Bone marrow (tissue), 2 donors: ENCODE measurements around the gene MCAT.
"Not testable (repeated sequence)": the region's sequence is repeated elsewhere in the genome, so short reads cannot be mapped to it uniquely, and the experiment has no call there.

Experiments used
- DNase-seq, 2 donors: peaks; one replicate each; lab custom pipeline; 2025; lab: John Stamatoyannopoulos, UW

Gene MCAT

DNA sequence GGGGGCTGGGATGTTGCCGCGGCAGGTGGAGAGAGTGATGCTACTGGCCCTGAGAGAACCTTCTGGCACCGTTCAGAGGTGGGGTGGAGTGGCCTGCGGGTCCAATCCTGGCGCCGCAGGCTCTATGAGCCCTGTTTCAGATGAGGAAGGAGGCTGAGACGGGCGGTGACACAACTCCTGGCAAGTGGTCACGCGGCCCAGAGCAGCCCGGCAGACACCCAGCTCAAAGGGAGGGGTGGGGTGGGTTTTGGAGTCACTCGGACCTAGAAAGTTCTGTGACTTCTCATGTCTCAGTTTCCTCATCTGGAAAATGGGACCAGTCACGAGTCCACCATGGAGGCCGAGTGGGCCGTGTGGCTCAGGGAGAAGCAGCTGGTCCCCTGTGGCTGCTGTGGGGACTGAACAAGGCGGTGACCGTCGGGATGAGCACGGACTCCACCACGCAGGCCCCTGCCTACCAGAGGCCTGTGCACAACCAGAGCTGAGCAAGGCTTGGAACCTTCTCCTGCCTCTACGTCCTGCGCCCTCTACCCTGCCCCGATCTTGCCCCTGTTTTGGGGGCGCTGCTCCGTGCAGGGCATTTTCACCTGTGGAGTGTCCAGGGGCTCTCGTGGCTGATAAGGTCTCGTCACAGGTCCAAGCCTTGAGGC, 11.8 kb upstream of the MCAT start:
- no peak for DNase-seq

DNA sequence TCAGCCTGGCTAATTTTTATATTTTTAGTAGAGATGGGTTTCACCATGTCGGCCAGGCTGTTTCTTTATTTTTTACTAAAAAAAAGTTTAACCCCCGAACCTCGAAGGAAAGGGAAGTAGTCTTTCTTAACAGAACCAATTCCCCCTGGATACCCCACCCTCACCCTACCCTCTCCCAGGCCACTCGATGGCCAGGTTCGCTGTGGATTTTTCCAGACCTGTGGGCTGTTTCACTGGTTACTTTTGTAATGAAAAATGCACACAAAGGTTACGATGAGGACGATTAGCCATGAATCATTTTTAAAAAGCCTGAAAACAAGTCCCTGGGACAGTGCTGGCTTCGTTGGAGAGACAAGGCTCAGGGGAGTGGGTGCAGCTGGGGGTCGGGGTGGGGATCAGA, 10.7 kb upstream of the MCAT start:
- no peak for DNase-seq

DNA sequence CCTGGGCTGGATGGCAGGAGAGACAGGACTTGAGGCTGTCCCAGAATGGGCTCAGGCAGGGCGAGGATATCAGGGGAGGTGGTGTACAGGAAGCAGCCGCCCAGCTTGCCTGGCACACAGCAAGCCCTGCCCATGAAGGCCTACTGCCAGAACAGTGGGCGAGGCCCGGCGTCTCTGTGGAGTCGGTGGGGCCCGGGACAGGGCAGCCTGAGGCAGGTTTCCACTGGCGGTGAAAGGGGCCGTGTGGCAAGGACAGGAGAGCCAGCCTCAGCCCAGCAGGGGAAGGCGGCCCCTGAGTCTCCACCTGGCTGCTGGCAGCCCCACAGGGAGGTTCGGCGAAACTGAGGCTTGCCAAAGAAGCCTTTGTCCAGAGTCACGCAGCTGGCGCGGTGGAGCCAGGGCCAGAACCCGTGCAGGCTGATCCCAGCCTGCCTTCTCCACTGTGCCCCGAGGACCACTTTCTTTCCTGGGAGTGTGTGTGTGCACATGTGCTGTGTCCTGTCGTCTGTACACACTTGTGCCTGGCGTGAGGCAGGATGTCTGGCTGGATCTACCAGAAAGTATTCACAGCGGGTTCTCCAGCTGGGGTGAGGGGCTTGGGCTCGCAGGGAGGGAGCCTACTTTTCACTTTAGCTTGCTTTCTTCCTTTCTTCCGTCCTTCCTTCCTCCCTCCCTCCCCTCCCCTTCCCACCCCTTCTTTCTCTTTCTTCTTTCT, 9.3 kb upstream of the MCAT start:
- DNase-seq: peak in 1 of 2 donors; percentile 30

DNA sequence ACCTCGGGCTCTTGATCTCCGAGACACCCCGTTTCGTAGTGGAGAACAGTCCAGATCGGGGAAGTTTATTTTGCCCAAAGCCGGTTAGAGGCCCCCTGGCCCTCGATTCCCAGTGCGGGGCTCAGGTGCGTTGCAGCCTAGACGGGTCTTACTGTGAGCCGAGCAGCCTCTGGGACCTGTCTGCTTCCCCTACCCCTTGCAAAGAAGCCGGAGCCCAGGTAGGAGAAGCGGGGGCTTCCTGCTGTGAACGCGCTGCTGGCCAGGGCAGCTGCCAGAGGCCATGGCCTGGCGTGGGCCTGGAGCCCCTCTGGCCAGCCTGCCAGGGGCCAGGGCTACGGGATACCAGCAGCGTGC, 8.8 kb upstream of the MCAT start:
- DNase-seq: no peak

DNA sequence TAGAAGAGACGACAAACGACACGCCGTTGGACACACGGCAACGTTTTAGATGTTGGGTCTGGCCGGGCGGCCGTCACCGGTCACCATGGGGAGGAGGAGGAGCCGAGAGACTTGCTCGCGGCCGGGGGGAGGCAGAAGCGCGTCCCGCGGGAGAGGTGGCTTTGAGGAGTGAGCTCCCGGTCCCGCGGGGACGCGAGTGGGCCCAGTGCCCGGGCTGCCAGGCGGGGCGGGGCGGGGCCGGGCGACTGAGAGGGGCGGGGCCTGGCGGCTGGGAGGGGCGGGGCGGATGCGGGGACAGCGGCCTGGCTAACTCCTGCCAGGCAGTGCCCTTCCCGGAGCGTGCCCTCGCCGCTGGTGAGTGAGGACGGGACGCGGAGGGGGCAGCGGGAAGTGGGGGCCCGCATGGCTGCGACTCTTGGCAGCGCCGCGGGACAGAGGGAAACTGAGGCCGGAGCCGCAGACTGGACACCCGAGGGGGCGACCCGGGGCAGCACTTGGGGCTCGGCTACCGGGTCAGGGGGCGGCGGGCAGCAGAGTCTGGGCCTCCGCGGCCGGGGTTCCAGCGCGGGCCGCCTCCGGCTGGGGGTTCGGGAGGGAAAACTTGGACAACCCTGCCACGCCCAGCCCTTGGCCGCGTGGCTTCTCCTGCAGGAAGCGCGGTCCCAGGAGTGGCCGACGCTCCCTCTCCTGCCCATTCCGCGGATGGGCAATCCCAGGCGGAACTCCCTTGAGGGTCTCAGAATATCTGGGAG, 8.2 kb upstream of the MCAT start, which contains the start of gene TSPO:
TSPO (plus strand) TSS at position 309 of the 752 bp plus-strand sequence. CDS start 7,680 bp downstream, outside the sequence.
- peak in 1 of 2 donors; percentile 57 for DNase-seq

DNA sequence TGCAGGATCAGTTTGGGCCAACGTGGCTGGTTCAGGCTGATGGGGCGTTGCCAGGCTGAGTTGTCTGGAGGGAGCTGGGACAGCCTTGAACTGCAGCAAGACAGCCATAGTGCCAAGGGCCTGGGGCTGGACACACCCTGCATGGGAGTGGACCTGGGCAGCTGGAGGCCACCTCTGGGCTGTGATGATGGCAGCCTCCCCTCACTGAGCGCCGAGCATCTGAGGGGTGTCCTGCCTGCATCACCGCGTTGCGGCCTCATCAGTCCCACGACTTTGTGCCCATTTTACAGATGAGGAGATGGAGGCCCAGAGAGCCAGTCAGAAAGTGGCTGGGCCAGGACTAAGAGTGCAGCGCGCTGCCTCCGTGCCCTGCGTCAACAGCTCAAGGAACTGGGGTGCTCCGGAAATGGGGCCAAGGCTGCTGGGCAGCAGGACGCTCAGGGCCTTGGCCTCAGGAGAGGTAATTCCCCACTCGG, 7.6 kb upstream of the MCAT start:
- no peak for DNase-seq

DNA sequence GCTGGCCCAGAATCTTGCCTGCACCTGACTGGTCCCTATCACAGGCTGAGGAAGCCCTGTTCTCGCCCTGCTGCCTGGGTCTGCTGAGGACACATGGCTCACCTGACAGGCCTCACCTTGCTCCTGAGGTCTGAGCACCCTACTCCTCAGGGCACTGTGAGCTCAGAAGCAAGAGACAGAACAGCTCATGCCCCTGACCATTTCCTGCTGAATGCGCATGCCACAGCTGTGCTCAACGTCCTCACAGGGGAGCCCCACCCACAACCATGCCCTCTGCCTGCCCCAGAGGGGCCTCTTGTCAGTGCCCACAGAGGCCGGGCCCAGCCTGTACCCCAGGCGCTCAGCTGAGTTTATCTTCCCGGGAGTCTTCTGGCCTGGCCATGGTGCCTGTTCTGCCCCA, 5.4 kb upstream of the MCAT start:
- DNase-seq: no peak

DNA sequence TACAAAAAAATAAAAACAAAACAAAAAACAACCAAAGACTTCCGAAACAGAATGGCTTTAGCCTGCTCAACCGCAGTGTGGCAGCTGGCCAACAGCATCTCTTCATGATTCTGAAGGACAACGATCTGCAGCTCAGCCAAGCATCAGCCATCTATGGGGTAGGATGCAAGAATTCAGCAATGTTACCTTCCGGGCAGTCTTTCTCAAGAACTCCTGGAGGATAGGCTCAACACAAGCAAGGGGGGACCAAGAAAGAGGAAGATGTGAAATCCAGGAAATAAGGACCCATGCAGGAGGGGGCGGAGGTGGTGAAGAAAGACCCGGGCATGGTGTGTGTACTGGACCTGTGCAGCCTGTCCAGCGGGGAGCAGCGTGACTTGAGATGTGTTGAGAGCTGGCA, 4.6 kb upstream of the MCAT start:
- peak in 1 of 2 donors; percentile 12 for DNase-seq

DNA sequence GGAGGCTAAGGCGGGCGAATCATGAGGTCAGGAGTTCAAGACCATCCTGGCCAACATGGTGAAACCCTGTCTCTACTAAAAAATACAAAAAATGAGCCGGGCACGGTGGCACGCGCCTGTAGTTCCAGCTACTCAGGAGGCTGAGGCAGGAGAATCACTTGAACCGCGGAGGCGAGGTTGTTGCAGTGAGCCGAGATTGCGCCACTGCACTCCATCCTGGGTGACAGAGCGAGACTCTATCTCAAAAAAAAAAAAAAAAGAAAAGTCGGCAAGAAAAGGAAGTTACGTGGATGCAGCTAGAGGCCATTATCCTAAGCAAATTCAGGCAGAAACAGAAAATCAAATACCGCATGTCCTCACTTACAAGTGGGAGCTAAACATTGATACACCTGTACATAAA, 3.1 kb upstream of the MCAT start:
- DNase-seq: not testable (repeated sequence)

DNA sequence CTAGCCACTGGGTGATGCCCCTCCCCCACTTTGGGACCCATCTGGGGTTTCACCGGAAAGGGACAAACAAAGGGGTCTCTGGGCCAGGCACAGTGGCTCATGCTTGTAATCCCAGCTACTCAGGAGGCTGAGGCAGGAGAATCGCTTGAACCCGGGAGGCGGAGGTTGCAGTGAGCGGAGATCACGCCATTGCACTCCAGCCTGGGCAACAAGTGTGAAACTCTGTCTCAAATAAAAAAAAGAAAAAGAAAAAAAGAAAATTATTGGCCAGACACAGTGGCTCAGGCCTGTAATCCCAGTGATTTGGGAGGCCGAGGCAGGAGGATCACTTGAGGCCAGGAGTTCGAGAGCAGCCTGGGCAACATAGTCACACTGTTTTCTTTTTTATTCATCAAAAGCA, 2.2 kb upstream of the MCAT start:
- DNase-seq: not testable (repeated sequence)

DNA sequence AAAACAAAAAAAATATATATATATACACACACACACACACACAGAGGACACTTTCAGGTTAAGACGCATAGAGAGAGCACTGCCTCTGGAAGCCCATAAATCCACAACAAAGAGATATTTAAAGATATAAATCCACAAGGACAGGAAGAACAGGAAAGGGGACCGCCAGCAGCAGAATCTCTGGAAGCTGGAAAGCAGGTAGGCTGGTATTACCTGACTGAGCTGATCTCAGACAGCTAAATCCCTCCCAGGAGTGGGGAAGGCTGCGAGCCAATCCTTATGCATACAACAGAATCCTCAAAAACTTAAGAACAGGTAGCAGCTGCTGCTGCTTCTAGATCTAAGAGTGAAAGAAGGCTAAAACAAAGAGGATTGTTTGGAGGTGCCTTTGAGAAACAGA, 1.8 kb upstream of the MCAT start:
- no peak for DNase-seq

DNA sequence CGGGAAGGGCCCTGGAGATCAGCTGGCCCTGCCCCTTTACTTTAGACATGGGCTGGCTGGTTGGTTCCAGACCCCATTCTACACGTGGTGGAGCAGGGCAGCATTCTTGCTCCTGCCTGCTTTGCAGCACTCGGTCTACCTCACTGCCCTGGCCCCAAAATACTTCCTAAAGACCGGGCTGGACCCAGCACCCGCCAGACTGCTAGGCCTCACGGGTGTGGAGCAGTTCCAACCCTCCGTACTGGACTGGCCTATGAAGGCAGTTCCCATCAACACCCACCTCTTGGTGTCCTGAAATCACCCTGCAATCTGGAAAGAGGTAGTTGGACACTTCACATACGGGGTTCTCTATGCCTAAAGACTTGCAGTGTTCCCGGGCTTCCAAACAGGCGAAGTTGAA, 6.4 kb downstream of the MCAT start:
- no peak for DNase-seq

DNA sequence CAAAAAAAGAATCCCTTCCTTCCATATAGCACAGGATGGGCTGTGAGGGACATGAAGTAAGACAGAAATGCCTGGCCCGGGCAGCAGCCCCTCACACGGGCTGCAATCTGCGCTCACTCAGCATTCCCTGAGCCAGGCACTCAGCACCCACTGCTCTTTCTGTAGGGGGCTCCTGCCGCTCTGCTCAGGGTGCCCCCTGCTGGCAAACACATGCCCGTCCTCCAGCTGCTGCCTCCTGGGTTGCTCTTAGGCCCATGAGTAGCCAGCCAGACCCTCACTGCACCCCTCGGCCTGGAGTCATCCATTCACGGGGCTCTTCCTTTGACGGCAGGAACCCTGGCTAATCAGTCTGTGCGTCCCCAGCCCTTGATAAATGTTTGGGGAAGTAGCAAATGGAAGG, 6.9 kb downstream of the MCAT start:
- peak in 1 of 2 donors; percentile 67 for DNase-seq

DNA sequence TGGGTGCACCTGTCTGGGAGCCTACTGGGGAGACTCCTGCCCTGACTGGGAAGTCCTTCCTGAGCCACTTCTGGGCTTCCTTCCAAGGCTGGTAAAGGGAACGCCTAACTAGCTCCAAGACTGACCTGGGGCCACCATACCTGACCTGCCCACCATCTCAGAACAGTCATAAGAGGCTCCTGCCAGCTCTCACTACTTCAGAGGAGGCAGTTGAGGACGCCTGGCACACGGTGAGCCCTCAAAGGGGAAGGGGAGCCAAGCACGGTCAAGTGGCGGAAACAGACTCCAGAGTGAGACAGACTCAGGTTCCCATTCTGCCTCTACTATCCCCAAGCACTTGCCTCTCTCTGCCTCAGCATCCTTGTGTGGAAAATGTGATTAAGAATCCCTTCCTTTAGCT, 7.6 kb downstream of the MCAT start:
- no peak for DNase-seq

DNA sequence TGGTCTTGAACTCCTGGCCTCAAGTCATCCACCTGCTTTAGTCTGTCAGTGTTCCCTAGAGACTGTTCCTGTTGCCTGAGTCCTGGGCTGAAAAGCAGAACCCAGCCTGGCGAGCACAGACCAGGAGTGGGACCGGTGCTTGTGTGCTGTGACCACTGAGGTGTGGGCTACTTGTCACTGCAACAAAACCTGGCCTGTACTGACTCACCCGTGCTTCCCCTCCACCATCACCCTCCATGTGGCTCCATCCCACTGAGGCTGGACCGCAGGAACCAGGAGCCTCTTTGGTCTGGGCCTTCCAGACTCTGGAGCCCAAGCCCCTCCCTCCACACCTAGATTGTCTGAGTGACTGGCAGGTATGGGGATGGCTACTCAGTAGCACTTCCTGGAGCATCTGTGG, 8.6 kb downstream of the MCAT start:
- no peak for DNase-seq

DNA sequence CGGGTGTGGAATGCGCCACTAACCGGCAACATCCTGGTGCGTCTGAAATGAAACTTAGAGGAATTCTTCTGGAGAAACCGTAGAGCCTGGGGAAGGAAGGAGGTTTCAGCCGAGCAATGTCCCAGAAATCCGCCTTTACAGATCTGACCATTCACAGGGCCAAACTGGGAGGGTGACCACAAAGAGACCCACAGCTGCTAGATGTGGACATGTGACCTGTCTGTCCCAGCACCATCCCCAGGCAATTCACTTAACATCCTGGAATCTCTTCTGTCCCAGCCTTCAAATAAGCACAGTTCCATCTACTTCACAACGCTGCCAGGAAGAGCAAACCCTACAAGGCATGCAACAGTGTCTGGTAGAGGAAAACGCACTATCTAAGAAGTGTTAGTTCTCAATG, 9.8 kb downstream of the MCAT start:
- no peak for DNase-seq

DNA sequence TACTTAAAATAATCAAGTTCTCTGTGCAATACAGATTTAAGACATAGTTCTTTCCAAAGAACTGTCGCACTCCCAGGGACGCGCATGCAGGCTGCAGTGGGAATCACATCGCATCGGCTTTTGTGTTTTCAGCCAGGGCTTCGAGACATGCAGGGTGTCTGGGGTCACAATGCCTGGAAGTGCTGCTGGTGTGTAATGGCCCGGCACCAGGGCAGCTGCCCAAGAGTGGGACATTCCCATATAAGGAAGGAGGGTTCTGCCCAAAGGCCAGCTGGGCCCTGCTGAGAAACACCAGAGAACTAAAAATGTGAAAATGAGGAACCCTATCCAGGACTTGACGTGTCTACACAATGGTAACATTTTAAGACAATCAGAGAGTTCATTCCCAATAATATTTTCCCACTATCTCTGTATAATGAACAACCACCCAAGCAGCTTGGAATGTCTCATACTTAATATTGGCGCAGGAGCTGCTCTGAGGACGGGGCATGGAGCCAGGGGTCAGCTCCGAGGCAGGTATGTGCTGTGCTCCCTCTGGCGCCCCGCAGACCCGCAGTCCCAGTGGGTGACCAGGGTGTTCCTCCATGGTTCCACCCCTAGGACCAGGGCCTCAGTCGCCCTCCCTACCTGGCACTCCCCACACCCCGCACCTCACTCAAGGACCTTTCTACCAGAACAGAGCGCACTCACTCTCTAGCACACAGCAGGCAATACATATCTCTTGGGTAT, 11.3 kb downstream of the MCAT start:
- DNase-seq: no peak

DNA sequence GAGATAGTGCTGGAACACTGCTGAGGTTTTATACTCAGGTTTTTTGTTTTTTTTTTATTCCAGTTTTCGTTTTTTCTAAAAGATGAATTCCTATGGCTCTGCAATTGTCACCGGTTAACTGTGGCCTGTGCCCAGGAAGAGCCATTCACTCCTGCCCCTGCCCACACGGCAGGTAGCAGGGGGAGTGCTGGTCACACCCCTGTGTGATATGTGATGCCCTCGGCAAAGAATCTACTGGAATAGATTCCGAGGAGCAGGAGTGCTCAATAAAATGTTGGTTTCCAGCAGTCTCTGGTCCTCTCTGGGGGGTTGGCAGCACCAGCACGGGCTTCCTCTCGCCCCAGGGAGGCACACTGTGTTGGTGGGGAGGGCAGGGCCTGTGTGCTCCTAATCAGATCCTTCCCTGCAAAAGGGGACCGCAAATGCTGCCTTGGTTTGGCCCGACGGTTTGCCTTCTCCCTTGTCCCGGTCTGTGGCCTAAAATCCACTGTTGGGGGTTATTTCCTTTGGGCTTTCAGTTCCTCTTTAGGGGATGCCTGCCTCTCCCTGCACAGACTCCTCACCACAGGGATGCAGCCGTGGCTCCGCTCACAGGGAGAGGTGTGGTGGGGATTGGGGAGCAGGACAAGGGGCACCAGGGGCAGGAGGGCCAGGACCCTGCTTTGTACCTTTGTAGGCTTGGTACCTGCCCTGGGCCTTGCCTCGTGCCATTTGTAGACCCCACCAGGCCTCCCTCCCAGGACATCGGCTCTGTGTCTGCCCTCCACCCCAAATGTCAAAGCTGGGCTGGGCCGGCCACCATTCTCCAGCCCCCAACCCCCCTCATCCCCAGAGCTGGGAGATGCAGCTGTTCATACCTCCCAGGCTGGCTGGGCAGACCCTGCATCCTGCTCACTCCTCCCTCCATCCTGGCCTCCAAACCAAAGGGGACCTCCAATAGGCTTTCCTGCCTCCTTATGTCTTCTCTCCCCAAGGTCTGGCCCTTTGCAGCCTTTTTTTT, 13.5 kb downstream of the MCAT start:
- DNase-seq: no peak

DNA sequence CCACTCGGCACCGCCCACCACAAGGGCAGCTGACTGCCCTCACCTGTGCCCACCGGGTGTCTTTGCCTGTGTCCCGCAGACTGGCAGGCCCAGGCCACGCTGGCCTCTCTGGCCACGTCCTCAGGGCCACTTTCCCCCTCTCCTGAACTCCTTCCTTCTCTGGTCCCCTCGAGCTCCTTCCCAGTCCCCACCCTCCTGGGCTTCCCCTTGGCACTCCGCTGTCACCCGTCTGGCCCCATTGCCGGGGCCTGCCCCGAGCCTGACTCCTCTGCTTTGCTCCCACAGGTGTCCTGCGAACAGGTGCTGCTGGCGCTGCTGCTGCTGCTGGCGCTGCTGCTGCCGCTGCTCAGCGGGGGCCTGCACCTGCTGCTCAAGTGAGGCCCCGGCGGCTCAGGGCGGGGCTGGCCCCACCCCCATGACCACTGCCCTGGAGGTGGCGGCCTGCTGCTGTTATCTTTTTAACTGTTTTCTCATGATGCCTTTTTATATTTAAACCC, 14.2 kb downstream of the MCAT start:
- DNase-seq: no peak

DNA sequence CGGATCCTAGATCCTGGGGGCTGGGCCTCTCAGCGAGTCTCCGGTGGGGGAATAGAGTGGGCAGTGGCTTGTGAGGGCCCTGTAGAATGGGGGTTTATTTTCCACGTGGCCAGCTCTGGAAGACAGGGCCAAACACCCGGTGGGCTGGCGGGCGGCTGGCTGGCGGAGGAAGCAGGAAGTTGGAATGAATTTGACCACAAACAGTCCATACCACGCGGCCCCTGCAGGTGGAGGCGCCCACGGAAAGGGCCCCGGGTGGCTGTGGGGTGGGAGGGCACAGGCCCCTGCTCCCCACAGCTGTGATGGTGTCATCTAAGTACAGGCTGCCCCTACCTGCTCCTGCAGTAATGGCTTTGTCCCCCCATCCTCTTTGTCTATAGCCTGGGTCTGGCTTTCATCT, 15.1 kb downstream of the MCAT start:
- DNase-seq: no peak
